B cell (primary cell): ENCODE data around the gene PRR14L.

Experiments
- EZH2 ChIP-seq: IDR thresholded peaks from 2 replicates; pipeline ENCODE4 v1.6.1; 2012; ENCODE audit warnings: borderline replicate concordance, low read depth, mild to moderate bottlenecking, moderate library complexity, low read length; ENCODE audit not compliant: insufficient read depth, poor library complexity, severe bottlenecking
- TF ChIP-seq, protein P1 (sequence below): fragments of 200-600 bp; IDR thresholded peaks from one replicate; pipeline ENCODE4 v1.8.0; 2022; ENCODE audit warnings: antibody characterized with exemption, mild to moderate bottlenecking

DNA sequence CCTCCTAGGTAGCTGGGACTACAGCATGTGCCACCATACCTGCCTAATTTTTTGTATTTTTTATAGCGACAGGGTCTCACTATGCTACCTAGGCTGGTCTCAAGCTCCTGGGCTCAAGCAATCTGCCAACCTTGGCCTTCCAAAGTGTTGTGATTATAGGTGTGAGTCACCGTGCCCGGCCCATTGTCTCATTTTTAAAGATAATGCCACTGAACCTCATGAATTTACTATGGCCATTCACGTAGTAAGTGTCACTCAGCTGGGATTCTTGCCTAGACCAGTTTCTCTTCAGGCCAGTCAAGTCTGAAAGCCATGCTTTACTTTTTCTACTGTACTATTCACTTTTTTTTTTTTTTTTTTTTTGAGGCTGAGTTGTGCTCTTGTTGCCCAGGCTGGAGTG lies 26.3 kb upstream of the PRR14L start:
- TF ChIP-seq, protein P1, sequence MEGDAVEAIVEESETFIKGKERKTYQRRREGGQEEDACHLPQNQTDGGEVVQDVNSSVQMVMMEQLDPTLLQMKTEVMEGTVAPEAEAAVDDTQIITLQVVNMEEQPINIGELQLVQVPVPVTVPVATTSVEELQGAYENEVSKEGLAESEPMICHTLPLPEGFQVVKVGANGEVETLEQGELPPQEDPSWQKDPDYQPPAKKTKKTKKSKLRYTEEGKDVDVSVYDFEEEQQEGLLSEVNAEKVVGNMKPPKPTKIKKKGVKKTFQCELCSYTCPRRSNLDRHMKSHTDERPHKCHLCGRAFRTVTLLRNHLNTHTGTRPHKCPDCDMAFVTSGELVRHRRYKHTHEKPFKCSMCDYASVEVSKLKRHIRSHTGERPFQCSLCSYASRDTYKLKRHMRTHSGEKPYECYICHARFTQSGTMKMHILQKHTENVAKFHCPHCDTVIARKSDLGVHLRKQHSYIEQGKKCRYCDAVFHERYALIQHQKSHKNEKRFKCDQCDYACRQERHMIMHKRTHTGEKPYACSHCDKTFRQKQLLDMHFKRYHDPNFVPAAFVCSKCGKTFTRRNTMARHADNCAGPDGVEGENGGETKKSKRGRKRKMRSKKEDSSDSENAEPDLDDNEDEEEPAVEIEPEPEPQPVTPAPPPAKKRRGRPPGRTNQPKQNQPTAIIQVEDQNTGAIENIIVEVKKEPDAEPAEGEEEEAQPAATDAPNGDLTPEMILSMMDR = no peak
- no peak for TF ChIP-seq EZH2
